Astrocyte of the hippocampus (primary cell): ENCODE measurements around the gene ZC3H18.

Experiments used
- DNase-seq: peaks from one replicate; pipeline ENCODE4 v3.0.0; 2011; ENCODE audit warnings: low read depth, low spot score

Gene ZC3H18

DNA sequence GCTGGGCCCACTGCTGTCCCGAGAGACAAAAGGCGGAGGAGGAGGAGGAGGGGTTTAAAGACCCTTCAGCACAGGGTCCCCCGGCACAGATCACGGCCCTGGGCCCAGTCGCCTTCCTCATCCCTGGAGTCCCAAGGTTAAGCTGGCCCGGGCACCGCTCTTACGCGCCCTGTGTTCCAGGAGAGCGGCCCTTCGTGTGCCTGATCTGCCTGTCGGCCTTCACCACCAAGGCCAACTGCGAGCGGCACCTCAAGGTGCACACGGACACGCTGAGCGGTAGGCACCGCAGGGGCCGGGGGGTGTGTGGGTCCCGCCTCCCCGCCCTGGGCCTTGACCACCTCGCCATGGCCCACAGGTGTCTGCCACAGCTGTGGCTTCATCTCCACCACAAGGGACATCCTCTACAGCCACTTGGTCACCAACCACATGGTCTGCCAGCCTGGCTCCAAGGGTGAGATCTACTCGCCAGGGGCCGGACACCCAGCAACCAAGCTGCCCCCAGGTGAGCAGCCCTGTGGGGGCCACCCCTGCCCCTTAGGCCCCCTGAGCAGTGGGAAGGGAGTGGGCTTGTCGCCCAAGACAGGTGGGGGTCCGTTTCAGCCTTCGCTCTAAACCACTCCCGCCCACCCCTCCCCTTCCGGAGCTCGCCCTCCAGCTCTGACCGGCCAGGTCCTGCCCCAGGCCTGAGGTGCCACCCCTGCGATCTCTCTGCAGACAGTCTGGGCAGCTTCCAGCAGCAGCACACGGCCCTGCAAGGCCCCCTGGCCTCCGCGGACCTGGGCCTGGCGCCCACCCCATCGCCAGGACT lies 37.6 kb upstream of the ZC3H18 start:
- no peak for DNase-seq

GRCh38 chr16:88533381-88533917 lies 36.8 kb upstream of the ZC3H18 start:
- DNase-seq = peak; percentile 73

DNA sequence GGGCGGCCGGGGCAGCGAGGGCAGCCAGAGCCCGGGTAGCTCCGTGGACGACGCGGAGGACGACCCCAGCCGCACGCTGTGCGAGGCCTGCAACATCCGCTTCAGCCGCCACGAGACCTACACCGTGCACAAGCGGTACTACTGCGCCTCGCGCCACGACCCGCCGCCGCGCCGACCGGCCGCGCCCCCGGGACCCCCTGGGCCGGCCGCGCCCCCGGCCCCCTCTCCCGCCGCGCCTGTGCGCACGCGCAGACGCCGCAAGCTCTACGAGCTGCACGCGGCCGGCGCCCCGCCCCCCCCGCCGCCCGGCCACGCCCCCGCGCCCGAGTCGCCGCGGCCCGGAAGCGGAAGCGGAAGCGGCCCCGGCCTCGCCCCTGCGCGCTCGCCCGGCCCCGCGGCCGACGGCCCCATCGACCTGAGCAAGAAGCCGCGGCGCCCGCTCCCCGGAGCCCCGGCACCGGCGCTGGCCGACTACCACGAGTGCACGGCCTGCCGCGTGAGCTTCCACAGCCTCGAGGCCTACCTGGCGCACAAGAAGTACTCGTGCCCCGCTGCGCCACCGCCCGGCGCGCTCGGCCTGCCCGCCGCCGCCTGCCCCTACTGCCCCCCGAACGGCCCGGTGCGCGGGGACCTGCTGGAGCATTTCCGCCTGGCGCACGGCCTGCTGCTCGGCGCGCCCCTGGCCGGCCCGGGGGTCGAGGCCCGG lies 36.1 kb upstream of the ZC3H18 start:
- DNase-seq = peak; percentile 90

DNA sequence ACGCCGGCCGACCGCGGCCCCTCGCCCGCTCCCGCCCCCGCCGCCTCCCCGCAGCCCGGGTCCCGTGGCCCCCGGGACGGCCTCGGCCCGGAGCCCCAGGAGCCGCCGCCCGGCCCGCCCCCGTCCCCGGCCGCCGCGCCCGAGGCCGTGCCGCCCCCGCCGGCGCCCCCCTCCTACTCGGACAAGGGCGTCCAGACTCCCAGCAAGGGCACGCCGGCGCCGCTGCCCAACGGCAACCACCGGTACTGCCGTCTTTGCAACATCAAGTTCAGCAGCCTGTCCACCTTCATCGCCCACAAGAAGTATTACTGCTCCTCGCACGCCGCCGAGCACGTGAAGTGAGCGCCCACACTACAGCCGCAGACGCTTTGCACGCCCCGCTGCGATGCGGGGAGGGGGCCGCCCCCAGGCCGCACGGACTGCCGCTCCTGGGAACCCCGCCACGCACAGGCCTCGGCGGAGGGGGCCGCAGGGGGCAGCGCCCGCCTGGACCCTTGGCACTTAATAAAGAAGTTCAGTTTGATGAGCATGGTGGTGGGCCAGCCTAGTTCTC lies 35.5 kb upstream of the ZC3H18 start:
- DNase-seq = peak; percentile 69

GRCh38 chr16:88535191-88535856 lies 34.9 kb upstream of the ZC3H18 start:
- DNase-seq = no peak

DNA sequence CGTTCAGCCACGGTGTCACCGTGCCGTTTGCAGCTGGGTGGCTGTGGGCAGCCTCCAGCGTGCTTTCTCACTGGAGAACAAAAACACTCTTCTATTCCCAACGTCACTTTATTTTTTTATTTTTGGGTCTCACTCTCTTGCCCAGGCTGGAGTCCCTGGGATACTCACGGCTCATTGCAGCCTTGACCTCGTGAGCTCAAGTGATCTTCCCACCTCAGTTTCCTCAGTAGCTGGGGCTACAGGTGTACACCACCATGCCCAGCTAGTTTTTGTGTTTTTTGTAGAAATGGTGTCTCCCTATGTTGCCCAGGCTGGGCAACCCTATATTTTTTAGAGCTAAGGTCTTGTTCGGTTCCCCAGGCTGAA lies 34.4 kb upstream of the ZC3H18 start:
- no peak for DNase-seq

GRCh38 chr16:88536510-88536909 lies 33.7 kb upstream of the ZC3H18 start:
- no peak for DNase-seq

DNA sequence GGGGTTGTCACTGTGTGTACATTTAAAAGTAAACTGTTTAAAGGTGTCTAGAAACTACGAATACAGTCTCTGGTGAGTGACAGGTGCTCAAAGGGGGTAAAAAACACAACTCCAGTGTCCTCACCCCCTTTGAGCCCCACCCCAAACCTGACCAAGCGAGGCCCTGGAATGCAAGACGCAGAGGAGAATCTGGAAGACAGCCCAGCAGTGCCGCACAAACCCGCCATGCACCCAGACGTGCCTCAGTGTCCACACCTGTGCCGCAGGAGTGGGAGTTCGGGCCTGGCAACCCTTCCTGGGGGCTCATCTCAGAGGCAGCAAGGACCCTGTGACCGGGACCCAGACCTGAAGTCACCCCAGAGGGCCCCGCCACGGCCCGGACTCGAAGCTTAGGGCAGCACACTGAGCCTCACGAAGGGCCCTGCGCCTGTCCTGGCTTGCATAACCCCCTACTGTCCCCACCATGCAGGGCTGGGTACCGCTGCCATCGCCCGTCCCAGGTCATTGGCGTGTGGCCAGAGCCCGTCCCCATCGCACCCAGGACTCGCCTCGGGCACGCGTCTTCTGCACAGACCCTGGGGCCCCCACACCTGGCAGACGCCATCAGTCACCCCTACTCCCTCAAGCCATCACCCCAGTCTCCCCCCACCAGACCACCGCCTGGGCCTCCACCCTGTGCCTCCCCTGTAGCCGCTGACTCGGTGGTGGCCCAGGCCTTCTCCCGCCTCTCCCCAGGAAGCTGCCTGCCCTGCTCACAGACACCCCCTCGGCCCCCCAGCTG lies 33.0 kb upstream of the ZC3H18 start:
- no peak for DNase-seq

DNA sequence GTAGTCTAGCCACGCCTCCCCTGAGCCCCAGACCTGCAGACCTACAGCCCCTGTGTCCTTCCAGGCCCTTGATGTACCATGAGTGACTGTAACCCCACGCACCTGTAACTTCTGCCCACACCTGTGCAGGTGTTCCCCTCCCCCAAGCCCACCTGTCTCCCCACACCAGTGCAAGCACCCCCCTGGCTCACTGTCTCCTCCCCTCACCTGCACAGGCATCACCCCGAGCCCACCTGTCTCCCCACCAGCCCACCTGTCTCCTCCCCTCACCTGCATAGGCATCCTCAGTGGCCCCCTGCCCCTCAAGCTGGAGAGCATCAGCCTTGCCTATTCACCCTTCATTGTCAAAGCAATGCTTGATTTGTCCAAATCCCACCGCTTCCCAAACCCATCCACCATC lies 32.3 kb upstream of the ZC3H18 start:
- DNase-seq = no peak

DNA sequence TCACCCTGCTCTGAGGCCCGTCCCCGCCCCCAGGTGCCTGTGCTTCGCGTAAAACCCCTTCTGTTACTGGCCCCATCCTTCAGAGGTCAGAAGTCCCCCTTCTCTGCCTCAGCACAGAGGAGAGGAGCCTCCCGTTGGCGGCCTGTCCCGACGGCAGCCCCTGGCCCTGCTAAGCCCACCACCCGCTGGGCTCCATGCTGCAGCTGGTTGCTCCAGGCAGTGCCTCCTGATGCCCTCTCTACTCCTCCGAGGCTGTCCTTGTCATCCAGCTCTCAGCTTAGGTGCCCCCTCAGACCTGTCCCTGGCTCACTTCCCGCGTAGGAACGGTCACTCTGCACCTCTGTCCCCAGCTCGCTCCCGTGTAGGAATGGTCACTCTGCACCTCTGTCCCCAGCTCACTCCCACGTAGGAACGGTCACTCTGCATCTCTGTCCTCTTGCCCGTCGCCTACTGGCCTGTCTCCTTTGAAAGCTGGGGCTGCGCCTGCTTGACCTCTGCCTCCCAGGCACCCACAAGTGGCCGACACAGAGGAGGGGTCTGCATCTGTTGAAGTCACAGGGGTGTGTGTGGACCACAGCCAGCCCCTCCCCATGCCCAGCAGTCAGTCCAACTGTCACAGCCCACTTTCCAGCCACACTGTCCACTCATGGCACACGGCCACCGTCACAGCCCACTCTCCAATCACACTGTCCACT lies 31.7 kb upstream of the ZC3H18 start:
- no peak for DNase-seq

DNA sequence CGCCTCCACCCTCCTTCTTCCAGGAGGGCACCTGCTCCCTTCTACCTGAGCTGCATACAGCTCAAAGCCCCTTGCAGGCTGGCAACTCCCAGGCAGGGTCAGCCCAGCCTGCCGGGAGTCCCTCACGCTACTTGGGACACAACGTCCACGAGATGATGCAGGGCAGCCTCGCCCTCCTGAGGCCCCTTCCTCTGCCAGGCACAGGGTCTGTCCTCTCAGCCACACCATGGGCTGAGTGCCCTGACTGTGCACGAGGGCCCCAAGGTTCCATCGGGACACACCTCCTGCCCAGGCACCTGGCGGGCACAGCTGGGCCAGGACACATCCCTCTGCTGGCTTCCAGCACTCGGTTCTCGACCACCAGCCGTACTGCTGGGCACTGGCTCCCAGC lies 30.9 kb upstream of the ZC3H18 start:
- DNase-seq = no peak

DNA sequence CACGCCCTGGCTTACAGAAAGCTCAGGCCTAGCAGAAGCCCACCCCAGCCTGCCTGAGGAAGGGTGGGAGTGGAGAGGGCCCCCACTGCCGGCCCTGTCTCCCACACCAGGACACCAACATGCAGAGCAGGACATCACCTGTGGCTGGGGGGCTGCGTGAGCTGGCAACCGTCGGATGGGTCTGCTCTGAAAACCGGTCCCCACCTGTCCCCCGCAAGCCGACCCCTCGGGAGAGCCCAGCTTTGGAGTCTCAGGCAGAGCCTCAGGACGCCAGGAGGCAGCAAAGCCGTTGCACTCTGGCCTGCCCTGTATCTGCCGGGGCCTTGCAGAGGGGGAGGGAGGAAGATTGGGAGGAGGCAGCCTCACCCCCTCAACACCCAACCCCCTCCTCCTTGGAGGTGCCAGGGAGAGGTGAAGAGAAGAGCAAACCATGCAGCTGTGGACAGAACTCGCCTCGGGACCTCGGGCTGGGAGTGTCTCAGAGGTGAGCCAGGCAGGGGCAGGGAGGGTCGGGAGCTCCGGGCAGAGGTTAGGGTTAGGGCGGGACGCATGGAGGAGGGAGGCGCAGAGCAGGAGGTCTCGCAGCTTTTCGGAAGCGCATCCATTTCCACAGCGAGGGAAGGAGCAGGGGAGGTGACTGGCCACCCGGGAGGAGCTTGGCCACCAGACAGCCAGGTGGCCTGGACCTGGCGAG lies 30.4 kb upstream of the ZC3H18 start:
- no peak for DNase-seq

GRCh38 chr16:88540346-88540977 lies 29.7 kb upstream of the ZC3H18 start:
- DNase-seq = no peak

DNA sequence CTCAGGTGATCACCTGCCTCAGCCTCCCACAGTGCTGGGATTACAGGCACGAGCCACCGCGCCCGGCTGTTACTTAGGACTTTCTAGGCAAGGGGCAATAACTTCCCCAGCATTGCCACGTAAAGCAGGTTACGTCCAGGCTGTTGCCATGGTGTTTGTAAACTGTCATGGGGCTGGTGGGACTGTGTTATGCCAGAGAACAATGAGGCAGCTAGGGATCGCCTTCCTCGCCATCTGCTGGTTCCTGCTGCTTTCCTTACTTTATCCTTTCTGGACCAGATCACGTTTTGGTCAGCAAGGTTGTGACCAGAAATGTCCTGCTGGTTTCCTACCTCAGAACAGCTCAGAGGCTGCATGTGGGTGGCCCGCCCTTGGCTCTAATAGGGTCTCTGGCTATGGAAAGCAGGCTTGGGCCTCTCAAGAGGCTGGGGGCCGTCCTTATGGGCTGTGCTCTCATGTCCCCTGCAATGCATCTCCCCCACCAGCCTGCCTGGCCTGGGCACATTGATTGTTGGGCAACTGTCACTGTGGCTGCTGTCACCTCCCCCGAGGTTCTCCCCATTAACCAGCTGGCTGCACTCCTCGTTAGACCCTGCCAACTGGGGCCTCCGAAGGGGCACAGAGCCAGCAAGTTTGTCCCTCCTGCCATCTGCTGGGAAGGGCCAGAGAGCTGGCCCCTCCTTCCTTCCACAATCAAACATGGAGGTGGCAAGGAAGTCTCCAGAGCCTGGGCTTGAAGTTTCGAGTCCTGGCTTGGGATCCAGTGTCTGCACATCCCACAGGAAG lies 28.2 kb upstream of the ZC3H18 start:
- no peak for DNase-seq

DNA sequence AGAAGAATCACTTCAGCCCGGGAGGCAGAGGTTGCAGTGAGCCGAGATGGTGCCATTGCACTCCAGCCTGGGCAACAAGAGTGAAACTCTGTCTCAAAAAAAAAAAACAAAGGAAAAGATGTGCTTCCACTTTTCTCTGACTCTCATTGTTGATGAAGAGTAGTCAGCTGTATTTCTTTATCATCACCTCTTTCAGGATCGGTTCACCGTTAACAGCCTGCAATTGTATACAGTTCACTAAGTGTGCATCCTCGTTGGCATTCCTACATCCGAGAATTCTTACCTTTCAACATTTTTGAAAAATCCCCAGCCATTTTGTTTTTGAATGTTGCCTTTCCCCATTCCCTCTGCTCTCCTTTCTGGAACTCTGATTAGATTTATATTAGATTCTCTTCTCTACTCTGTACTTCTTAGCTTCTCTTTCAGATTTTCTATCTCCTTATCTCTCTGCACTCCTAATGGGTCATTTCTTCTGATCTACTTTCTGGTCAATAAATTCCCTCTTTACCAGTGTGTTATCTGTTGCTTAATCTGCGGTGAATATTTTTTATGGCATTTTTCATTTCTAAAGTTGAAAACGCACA lies 26.9 kb upstream of the ZC3H18 start:
- no peak for DNase-seq

- no peak for DNase-seq
Observed at GRCh38 chr16:88545781-88546180, 24.4 kb upstream of the ZC3H18 start.

DNA sequence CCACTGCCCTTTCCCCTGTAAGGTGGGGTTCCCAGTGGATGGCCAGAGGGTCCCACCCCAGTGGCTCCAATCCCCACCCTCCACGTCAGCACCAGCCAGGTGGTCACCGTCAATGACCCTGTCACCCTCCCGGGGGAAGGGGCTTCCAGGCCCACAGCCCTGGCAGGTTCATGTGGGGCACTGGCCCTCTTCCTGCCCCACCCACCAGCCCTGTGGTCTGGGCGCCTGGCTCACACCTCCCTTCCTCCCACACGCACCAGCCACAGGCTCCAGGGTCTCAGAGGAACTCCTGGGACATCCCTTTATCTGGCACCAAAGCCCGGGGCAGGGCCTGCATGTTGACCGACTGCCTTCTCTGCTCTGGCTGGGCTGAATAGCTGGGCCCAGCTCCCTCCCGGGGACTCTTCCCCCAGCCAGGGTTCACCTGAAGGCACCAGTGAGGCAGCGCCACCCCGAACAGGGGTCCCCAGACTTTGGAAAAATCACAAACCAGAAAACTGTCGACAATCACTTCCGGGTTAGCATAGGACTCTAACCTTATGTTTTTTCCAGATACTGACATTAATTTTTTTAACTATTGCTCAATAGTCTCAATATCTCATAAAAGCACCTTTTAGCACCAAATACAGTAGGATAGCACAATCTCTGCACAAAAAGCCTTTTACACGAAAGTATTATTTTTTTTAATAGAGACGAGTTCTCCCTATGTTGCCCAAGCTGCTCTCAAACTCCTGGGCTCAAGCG lies 21.9 kb upstream of the ZC3H18 start:
- no peak for DNase-seq

- DNase-seq = no peak
Observed at GRCh38 chr16:88548985-88549384, 21.2 kb upstream of the ZC3H18 start.
